Right lobe of liver (tissue), 6 donors: ENCODE data around the gene SH3GL3. TPM values are rescaled to one million over a fixed set of nuclear protein-coding genes. Genes with fewer than 3 reads are reported as not detected.

ENCODE experiments used
- ATAC-seq, 4 donors: fragments of 200-7000 bp; cut with Tn5 transposase; one replicate each; pipeline ENCODE4 v1.9.1; 2020; ENCODE audit warnings: mild to moderate bottlenecking in 4 of 4, moderate library complexity in 4 of 4
- DNase-seq, 3 donors: peaks; one replicate each; pipeline ENCODE4 v3.0.0-alpha.2; 2020
- H3K27ac ChIP-seq, 3 donors: fragments of 200-600 bp; one replicate each; pipeline ENCODE4 v1.8.0; 2022
- H3K27me3 ChIP-seq, 2 donors: fragments of 200-600 bp; one replicate each; pipeline ENCODE4 v1.8.0; 2022
- H3K36me3 ChIP-seq, 4 donors: fragments of 200-600 bp; sonication (generic) in 1 of 4; one replicate each; pipeline versions ENCODE4 v1.5.1 to v1.8.0; 2017 to 2022; ENCODE audit warnings: control low read depth in 1 of 4
- H3K4me1 ChIP-seq, 4 donors: fragments of 200-600 bp; sonication (generic) in 1 of 4; one replicate each; pipeline versions ENCODE4 v1.5.1 to v1.8.0; 2017 to 2022; ENCODE audit warnings: control low read depth in 1 of 4
- H3K4me3 ChIP-seq, 3 donors: fragments of 200-600 bp; one replicate each; pipeline ENCODE4 v1.8.0; 2022
- H3K9me3 ChIP-seq, 4 donors: fragments of 200-600 bp; sonication (generic) in 1 of 4; one replicate each; pipeline versions ENCODE4 v1.5.1 to v1.8.0; 2017 to 2022; ENCODE audit warnings: control low read depth in 1 of 4
- POLR2A ChIP-seq: fragments of 450-650 bp; IDR thresholded peaks from one replicate; pipeline ENCODE4 v1.6.1; 2017; ENCODE audit warnings: antibody characterized with exemption, mild to moderate bottlenecking
- WGBS: methylation state at CpG from one replicate; pipeline ENCODE4 v1.1.6; 2018; ENCODE audit warnings: low coverage, low lambda C conversion rate; ENCODE audit not compliant: insufficient coverage; ENCODE audit errors: missing lambda C conversion rate; 5-methylcytosine and 5-hydroxymethylcytosine counted together
- intact Hi-C, 2 donors: fragments of 100-400 bp; cut with DNase I; formaldehyde crosslinking; loops; one replicate each; pipeline versions ENCODE4 v1.11.2 to v1.14.1; 2022
- total RNA-seq, 6 experiments: library from RNA; depleted of rRNA in 2 of 6; stranded (reverse); fragments of >200 nt in 2 of 6; fragmentation: NEBNext Ultra II Directional in 3 of 6; extraction: Animal tissue kit (Norgen Biotek cat#: 25700) in 3 of 6; gene quantifications; one replicate each; pipeline versions ENCODE4 v1.1.0 to v1.2.4, GENCODE V29; 2016 to 2023
- TF ChIP-seq, protein P1 (sequence below), 4 donors: fragments of 200-600 bp in 3 of 4; fragments of 450-650 bp in 1 of 4; IDR thresholded peaks; one replicate each; pipeline versions ENCODE4 v1.5.1 to v1.8.0; 2016 to 2022; ENCODE audit warnings: antibody characterized with exemption in 4 of 4, mild to moderate bottlenecking in 2 of 4
- donor health status: DM: no; HTN: yes; CAD: no.
- donor health status: DM: no; HTN: no; CAD: no.
- donor health status: DM: no; HTN: no; CAD: no.
- donor health status: DM: no; HTN: yes; CAD: no.
- donor health status: DM: no; HTN: yes; CAD: no.

SH3GL3 gene
- total RNA-seq, 6 experiments from 2014 or later, result not detected

DNA sequence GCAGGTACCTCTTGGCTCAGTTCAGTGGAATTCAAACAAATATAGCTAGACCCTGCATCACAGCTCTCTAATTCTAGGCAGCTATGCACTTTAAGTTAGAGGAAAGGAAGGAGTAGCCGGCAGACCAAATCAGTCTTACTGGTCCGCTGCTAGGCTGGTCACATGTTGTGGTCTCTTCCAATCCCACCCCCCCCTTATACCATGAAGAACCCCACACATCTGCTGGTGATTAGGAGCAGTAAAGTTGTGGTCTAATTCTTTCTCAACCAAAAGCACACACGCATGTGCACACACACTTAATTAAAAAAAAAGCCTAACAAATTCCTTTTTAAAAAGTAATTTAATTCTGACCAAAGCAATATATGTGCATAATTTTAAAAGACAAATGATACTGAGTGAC lies 16.7 kb upstream of the SH3GL3 start:
- ATAC-seq (no peak), DNase-seq (no peak)
- Histone ChIP-seq H3K4me3 (no peak overlapping the region), H3K9me3 (no peaks in the 10 kb centered on the region), H3K4me1 (no peaks in the 10 kb centered on the region), H3K27ac (no peak overlapping the region), H3K27me3 (no peaks in the 10 kb centered on the region), H3K36me3 (no peaks in the 10 kb centered on the region)
- WGBS, result 59% methylated on average over 3 of the region's 3 CpGs
- intact Hi-C loops, result loop anchor here in 1 of 2 donors (10.0 kb wide), 1 partner anchor 124 kb away; no protein-coding TSS in a partner anchor
- TF ChIP-seq, protein P1, sequence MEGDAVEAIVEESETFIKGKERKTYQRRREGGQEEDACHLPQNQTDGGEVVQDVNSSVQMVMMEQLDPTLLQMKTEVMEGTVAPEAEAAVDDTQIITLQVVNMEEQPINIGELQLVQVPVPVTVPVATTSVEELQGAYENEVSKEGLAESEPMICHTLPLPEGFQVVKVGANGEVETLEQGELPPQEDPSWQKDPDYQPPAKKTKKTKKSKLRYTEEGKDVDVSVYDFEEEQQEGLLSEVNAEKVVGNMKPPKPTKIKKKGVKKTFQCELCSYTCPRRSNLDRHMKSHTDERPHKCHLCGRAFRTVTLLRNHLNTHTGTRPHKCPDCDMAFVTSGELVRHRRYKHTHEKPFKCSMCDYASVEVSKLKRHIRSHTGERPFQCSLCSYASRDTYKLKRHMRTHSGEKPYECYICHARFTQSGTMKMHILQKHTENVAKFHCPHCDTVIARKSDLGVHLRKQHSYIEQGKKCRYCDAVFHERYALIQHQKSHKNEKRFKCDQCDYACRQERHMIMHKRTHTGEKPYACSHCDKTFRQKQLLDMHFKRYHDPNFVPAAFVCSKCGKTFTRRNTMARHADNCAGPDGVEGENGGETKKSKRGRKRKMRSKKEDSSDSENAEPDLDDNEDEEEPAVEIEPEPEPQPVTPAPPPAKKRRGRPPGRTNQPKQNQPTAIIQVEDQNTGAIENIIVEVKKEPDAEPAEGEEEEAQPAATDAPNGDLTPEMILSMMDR (IDR thresholded peaks at IDR 0.05), result no peak
- TF ChIP-seq POLR2A, result no peak

DNA sequence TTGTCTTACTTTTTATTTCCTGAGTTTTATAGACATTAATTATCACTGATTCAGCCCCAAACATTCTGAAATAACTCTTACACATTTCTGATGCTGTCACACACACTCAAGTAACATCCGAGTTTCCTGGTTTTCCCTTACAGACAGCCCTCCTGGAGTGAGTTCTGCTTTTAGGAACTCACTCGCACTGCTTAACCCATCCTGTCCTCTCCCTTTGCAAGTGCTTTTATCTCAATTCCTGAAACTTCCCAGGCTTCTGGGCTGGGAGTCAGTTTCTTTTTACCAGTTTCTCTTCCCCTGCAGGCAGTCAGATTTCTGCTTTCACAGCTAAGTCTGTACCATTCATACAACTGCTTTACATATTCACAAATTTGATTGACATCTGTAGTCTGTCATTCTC lies 15.6 kb upstream of the SH3GL3 start:
- DNase-seq (no peak), ATAC-seq (no peak)
- Histone ChIP-seq H3K27me3 (no peaks in the 10 kb centered on the region), H3K36me3 (no peaks in the 10 kb centered on the region), H3K4me1 (no peaks in the 10 kb centered on the region), H3K4me3 (no peak overlapping the region), H3K27ac (no peak overlapping the region), H3K9me3 (no peaks in the 10 kb centered on the region)
- 19% methylated on average over 2 of the region's 2 CpGs for WGBS
- TF ChIP-seq, protein P1 (IDR thresholded peaks at IDR 0.05), result no peak
- TF ChIP-seq POLR2A, result no peak
- intact Hi-C loops, result loop anchor here in 1 of 2 donors (10.0 kb wide), 1 partner anchor 123 kb away; no protein-coding TSS in a partner anchor

DNA sequence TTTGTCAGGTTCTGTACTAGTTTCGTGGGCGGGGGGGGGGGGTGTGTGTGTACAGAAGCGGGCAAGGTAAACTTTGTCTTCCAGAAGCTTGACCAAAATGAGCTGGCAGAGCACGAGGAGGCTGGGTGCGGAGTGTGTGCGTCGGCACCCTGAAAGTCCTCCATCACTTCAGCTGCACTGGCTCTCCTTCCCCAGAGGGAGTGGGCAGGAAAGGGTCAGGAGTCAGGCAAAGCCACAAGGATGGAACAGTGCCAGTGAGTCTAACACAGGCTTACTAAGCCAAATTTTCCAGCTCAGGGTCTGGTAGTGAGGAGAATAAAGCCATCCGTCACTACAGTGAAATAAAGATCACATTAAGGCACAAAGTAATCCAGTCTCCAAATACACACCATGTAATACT lies 11.9 kb upstream of the SH3GL3 start:
- ATAC-seq (no peak), DNase-seq (no peak)
- no peak overlapping the region for H3K4me3 ChIP-seq
- no peak overlapping the region for H3K27ac ChIP-seq
- TF ChIP-seq POLR2A, result no peak
- TF ChIP-seq, protein P1 (IDR thresholded peaks at IDR 0.05), result no peak
- no peaks in the 10 kb centered on the region for H3K27me3 ChIP-seq
- no peaks in the 10 kb centered on the region for H3K4me1 ChIP-seq
- 14% methylated on average over 4 of the region's 8 CpGs for WGBS
- no peaks in the 10 kb centered on the region for H3K9me3 ChIP-seq
- no peaks in the 10 kb centered on the region for H3K36me3 ChIP-seq
- intact Hi-C loops, result loop anchor here in 1 of 2 donors (10.0 kb wide), 1 partner anchor 120 kb away; no protein-coding TSS in a partner anchor

DNA sequence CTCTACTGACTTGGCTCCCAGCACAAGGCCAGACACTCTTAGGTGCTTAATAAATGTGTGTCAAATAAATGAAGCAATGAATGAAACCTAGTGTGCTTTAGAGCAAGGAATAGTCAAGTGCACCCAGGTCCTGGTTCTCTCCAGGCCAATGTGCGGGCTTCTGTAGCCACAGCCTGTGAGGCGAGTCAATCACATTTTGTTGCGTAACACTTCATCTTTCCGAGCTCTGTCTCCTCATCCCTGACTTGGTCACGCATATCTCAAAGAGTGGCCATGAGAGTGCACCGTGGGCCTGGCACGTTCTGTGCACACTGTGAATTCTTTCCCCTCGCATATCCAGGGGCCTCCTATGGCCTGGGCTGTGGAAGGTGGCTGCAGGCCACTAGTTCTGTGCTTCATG lies 11.4 kb upstream of the SH3GL3 start:
- H3K4me1 ChIP-seq, result no peaks in the 10 kb centered on the region
- no peak for DNase-seq
- WGBS, result 29% methylated on average over 8 of the region's 8 CpGs

More for the DNA sequence above, 11.4 kb upstream of the SH3GL3 start:
- intact Hi-C loops, result loop anchor here in 1 of 2 donors (10.0 kb wide), 1 partner anchor 119 kb away; no protein-coding TSS in a partner anchor
- no peaks in the 10 kb centered on the region for H3K36me3 ChIP-seq
- no peak overlapping the region for H3K4me3 ChIP-seq
- no peak for ATAC-seq
- TF ChIP-seq, protein P1 (IDR thresholded peaks at IDR 0.05), result no peak
- no peak for TF ChIP-seq POLR2A
- no peaks in the 10 kb centered on the region for H3K9me3 ChIP-seq
- no peaks in the 10 kb centered on the region for H3K27me3 ChIP-seq
- no peak overlapping the region for H3K27ac ChIP-seq
